GM12878 (cell line): ENCODE data around the gene ASTN1. TPM values are rescaled to one million over a fixed set of nuclear protein-coding genes. Genes with fewer than 3 reads are reported as not detected.

Experiments
- ATAC-seq: fragments of 200-7000 bp; cut with Tn5 transposase; 3 replicates; pipeline ENCODE4 v1.9.1; 2020; ENCODE audit warnings: mild to moderate bottlenecking, moderate library complexity
- BruUV-seq: library from RNA; stranded (reverse); fragments of 400-500 nt; replicated peaks from 2 replicates; lab custom pipeline; 2021; lab: Mats Ljungman, UMichigan
- CTCF ChIA-PET: fragments of 300-600 bp; sonication (Branson Sonifier 250); formaldehyde crosslinking; extraction: SDS; loops from one replicate; lab custom pipeline; 2021; ENCODE audit warnings: inconsistent platforms; lab: Yijun Ruan, JAX
- POLR2A ChIA-PET: fragments of 350-600 bp; formaldehyde crosslinking; extraction: SDS; loops from one replicate; lab custom pipeline; 2021; ENCODE audit warnings: inconsistent platforms; lab: Charles Lee
- RAD21 ChIA-PET: fragments of 300-600 bp; sonication (Branson Sonifier 250); formaldehyde crosslinking; loops from one replicate; lab custom pipeline; 2023; ENCODE audit warnings: antibody characterized with exemption; ENCODE audit not compliant: unreplicated experiment; lab: Charles Lee
- SMC1A ChIA-PET: fragments of 300-600 bp; sonication (Branson Sonifier 250); formaldehyde crosslinking; loops from one replicate; lab custom pipeline; 2023; ENCODE audit not compliant: unreplicated experiment, uncharacterized antibody; lab: Charles Lee
- DNase-seq: peaks from one replicate; pipeline ENCODE4 v3.0.0-alpha.2; 2011; ENCODE audit warnings: low read depth, low spot score
- FAIRE-seq: peaks from 3 replicates; lab custom pipeline; 2011; peaks lifted over from hg19 to GRCh38; lab: Jason Lieb, UNC
- H2AFZ ChIP-seq: 2 replicates; pipeline ENCODE4 v1.6.0; 2011; ENCODE audit warnings: low read depth, low read length, control low read depth; ENCODE audit not compliant: control insufficient read depth
- H3K27ac ChIP-seq: 2 replicates; pipeline ENCODE4 v1.5.1; 2011; ENCODE audit warnings: control low read depth; ENCODE audit not compliant: control insufficient read depth, insufficient read depth
- H3K27me3 ChIP-seq, 2 experiments: replicated peaks in 1 of 2; 2 replicates each; pipeline versions ENCODE4 v1.6.0 to v1.6.1; 2011; ENCODE audit warnings: low read length in 1 of 2; ENCODE audit not compliant: control insufficient read depth in 2 of 2, insufficient read depth in 2 of 2
- H3K36me3 ChIP-seq, 2 experiments: 2 replicates each; pipeline ENCODE4 v1.5.1; 2011; ENCODE audit warnings: low read length in 1 of 2; ENCODE audit not compliant: control insufficient read depth in 2 of 2, insufficient read depth in 2 of 2
- H3K4me1 ChIP-seq: 2 replicates; pipeline ENCODE4 v1.6.1; 2011; ENCODE audit warnings: mild to moderate bottlenecking, low read length, moderate library complexity, mixed read lengths; ENCODE audit not compliant: control insufficient read depth, insufficient read depth
- H3K4me2 ChIP-seq: 2 replicates; pipeline ENCODE4 v1.6.0; 2011; ENCODE audit warnings: control low read depth; ENCODE audit not compliant: control insufficient read depth, insufficient read depth
- H3K4me3 ChIP-seq: fragments of 200-600 bp; sonication (generic); 2 replicates; pipeline ENCODE4 v1.5.1; 2016
- H3K79me2 ChIP-seq: 2 replicates; pipeline ENCODE4 v1.6.0; 2011; ENCODE audit warnings: low read length; ENCODE audit not compliant: control insufficient read depth, insufficient read depth
- H3K9ac ChIP-seq: 2 replicates; pipeline ENCODE4 v1.8.0; 2011; ENCODE audit warnings: low read length, control low read depth, mixed read lengths; ENCODE audit not compliant: control insufficient read depth, insufficient read depth
- H3K9me3 ChIP-seq: replicated peaks from 3 replicates; pipeline ENCODE4 v1.5.1; 2011; ENCODE audit warnings: mild to moderate bottlenecking, low read length; ENCODE audit not compliant: control insufficient read depth, insufficient read depth
- H4K20me1 ChIP-seq: 2 replicates; pipeline ENCODE4 v1.6.0; 2011; ENCODE audit not compliant: control insufficient read depth, insufficient read depth
- ASH2L ChIP-seq: fragments of 300-600, 200-600 bp; sonication (generic); IDR thresholded peaks from 2 replicates; pipeline ENCODE4 v1.6.1; 2017; ENCODE audit warnings: low read depth, mild to moderate bottlenecking, borderline replicate concordance
- EED ChIP-seq: sonication (generic); IDR thresholded peaks from 2 replicates; pipeline ENCODE4 v1.6.1; 2016; ENCODE audit warnings: antibody characterized with exemption, low read depth
- EGR1 ChIP-seq, 2 experiments: IDR thresholded peaks; 1 replicate in 1 of 2; 2 replicates in 1 of 2; pipeline ENCODE4 v1.6.1; 2011 to 2012; ENCODE audit warnings: low read depth in 2 of 2, low read length in 2 of 2, borderline replicate concordance in 1 of 2, mild to moderate bottlenecking in 1 of 2, moderate library complexity in 1 of 2
- ELK1 ChIP-seq: IDR thresholded peaks from 2 replicates; pipeline ENCODE4 v1.6.1; 2012; ENCODE audit warnings: low read depth, low read length, improper control_type of control experiment
- FOS ChIP-seq: IDR thresholded peaks from 3 replicates; pipeline ENCODE4 v1.6.1; 2011; ENCODE audit warnings: borderline replicate concordance; ENCODE audit not compliant: insufficient read length; ENCODE audit errors: extremely low read depth
- FOXM1 ChIP-seq: IDR thresholded peaks from 2 replicates; pipeline ENCODE4 v1.6.1; 2012; ENCODE audit warnings: low read depth, mild to moderate bottlenecking, inconsistent platforms, low read length, moderate library complexity
- POU2F2 ChIP-seq: IDR thresholded peaks from 3 replicates; pipeline ENCODE4 v1.6.1; 2011; ENCODE audit warnings: low read depth, mild to moderate bottlenecking, low read length, borderline replicate concordance
- SIN3A ChIP-seq: IDR thresholded peaks from 2 replicates; pipeline ENCODE4 v1.6.1; 2012; ENCODE audit warnings: low read depth, low read length, improper control_type of control experiment
- SREBF2 ChIP-seq: IDR thresholded peaks from 2 replicates; pipeline ENCODE4 v1.6.1; 2012; ENCODE audit warnings: mild to moderate bottlenecking, low read length
- TBL1XR1 ChIP-seq: IDR thresholded peaks from 2 replicates; pipeline ENCODE4 v1.6.1; 2012; ENCODE audit warnings: low read depth, low read length, improper control_type of control experiment
- ZBED1 ChIP-seq: IDR thresholded peaks from 2 replicates; pipeline ENCODE4 v1.6.1; 2016; ENCODE audit warnings: borderline replicate concordance
- ZNF217 ChIP-seq: fragments of 450-650 bp; IDR thresholded peaks from 2 replicates; pipeline ENCODE4 v1.6.1; 2017; ENCODE audit warnings: antibody characterized with exemption, mild to moderate bottlenecking
- WGBS: methylation state at CpG from one replicate; pipeline ENCODE4 v1.1.6; 2016; ENCODE audit warnings: low lambda C conversion rate; ENCODE audit not compliant: insufficient replicate concordance, insufficient coverage; ENCODE audit errors: missing lambda C conversion rate; 5-methylcytosine and 5-hydroxymethylcytosine counted together
- in situ Hi-C: fragments of 300-500 bp; cut with MboI; formaldehyde crosslinking; loops from 9 replicates; pipeline ENCODE4 v1.14.3; 2018; ENCODE audit warnings: mixed read lengths
- intact Hi-C: fragments of 100-400 bp; cut with micrococcal nuclease; formaldehyde crosslinking; loops from one replicate; pipeline ENCODE4 v1.14.2; 2022; ENCODE audit not compliant: unreplicated experiment
- polyA plus RNA-seq, 11 experiments: library from polyadenylated mRNA; depleted of rRNA in 4 of 11; unstranded in 6 of 11; stranded (reverse) in 5 of 11; fragments of >200 nt; fragmentation: Nextera tagmentation in 4 of 11; fragmentation: Illumina TruSeq in 1 of 11; extraction: Ambion mirVana in 4 of 11; extraction: Trizol in 1 of 11; gene quantifications; 1 replicate in 1 of 11; 2 replicates in 10 of 11; pipeline versions ENCODE4 v1.2.1 to v1.2.3, GENCODE V29; 2011 to 2016; ENCODE audit warnings: inconsistent platforms in 2 of 11, missing spikeins in 2 of 11, low read depth in 1 of 11
- total RNA-seq, 4 experiments: library from RNA; depleted of rRNA in 3 of 4; stranded (reverse); fragments of >200 nt in 3 of 4; fragmentation: Illumina TruSeq in 1 of 4; extraction: Trizol in 1 of 4; gene quantifications; 2 replicates each; pipeline versions ENCODE4 v1.2.1 to v1.2.3, GENCODE V29; 2013 to 2021
- TF ChIP-seq, protein P1 (sequence below): fragments of 150-350 bp; IDR thresholded peaks from 2 replicates; pipeline ENCODE4 v1.6.1; 2014; ENCODE audit warnings: mild to moderate bottlenecking, low read depth, low read length
- TF ChIP-seq, protein P2 (sequence below): IDR thresholded peaks from 2 replicates; pipeline ENCODE4 v1.6.1; 2011; ENCODE audit warnings: mild to moderate bottlenecking, low read depth, low read length, moderate library complexity; ENCODE audit not compliant: insufficient replicate concordance

Gene ASTN1
- total and polyA plus RNA-seq, 10 of the 15 experiments (the other 5 are each of a cell fraction or from before 2014, with no cell fraction given) = 0.04 TPM; not detected in 9

GRCh38 chr1:177045151-177045550 is 119.4 kb downstream of the ASTN1 start (continued):
- TF ChIP-seq ZBED1 (no peak), POU2F2 (no peak)

DNA sequence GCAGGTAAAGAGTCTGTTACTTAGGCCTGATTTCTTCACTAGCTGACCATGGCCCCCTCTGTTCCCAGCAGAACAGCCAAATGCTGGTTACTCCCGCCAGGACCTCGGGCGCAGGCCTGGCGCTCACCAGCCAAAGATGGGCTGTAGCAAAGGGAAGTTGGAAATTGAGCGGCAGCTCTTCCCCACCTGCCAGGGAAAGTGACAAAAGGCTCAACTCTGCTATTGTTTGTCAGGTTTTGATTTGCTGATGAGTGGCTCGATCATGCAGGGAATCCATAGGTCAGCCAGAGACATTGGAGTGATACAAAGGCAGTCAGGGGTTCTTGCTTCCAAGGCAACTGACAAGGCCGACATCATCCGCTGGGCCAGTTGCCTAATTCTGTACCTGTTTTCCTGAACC is 120.1 kb downstream of the ASTN1 start:
- POLR2A ChIA-PET = no interaction called here
- TF ChIP-seq, protein P1, sequence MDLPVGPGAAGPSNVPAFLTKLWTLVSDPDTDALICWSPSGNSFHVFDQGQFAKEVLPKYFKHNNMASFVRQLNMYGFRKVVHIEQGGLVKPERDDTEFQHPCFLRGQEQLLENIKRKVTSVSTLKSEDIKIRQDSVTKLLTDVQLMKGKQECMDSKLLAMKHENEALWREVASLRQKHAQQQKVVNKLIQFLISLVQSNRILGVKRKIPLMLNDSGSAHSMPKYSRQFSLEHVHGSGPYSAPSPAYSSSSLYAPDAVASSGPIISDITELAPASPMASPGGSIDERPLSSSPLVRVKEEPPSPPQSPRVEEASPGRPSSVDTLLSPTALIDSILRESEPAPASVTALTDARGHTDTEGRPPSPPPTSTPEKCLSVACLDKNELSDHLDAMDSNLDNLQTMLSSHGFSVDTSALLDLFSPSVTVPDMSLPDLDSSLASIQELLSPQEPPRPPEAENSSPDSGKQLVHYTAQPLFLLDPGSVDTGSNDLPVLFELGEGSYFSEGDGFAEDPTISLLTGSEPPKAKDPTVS = no peak
- no peak for TF ChIP-seq SREBF2
- Histone ChIP-seq H3K79me2 (no peaks in the 10 kb centered on the region), H4K20me1 (no peaks in the 10 kb centered on the region), H2AFZ (no peak overlapping the region), H3K27me3 (no peaks in the 10 kb centered on the region), H3K9me3 (no peaks in the 10 kb centered on the region), H3K4me2 (no peak overlapping the region), H3K36me3 (no peaks in the 10 kb centered on the region), H3K4me3 (no peak overlapping the region), H3K9ac (no peak overlapping the region), H3K4me1 (no peaks in the 10 kb centered on the region), H3K27ac (no peak overlapping the region)
- SMC1A ChIA-PET = no interaction called here
- no peak for ATAC-seq
- RAD21 ChIA-PET = no interaction called here
- CTCF ChIA-PET = no interaction called here
- in situ Hi-C loops (no loop called here), intact Hi-C loops (no loop called here)
- FAIRE-seq = no peak
- BruUV-seq = no TSS peak
- no peak for DNase-seq
- WGBS = 47% methylated on average over 8 of the region's 8 CpGs

DNA sequence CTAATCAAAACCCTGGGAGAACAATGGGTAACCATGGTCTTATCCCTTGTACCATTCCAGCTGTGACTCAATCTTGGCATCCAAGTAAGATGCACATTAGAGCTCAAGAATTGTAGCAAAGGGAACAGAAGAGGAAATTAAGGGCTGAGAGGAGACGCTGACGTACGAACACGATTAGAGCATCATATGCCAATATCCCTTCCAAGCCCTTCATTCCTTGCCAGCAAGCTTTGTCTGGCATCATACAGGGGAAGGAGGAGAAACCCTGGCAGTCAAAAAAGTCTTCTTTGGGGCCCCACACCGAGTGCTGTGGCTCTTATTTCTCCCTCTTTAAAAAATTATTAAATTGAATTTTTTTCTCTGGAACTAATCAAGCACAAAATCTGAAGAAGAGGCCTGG is 120.9 kb downstream of the ASTN1 start:
- Histone ChIP-seq H3K4me3 (no peak overlapping the region), H3K4me1 (no peaks in the 10 kb centered on the region), H3K9ac (no peak overlapping the region), H4K20me1 (no peaks in the 10 kb centered on the region), H3K4me2 (no peak overlapping the region), H2AFZ (no peak overlapping the region), H3K79me2 (no peaks in the 10 kb centered on the region), H3K9me3 (no peaks in the 10 kb centered on the region), H3K36me3 (no peaks in the 10 kb centered on the region), H3K27me3 (no peaks in the 10 kb centered on the region), H3K27ac (no peak overlapping the region)
- in situ Hi-C loops = no loop called here
- 59% methylated on average over 5 of the region's 5 CpGs for WGBS
- BruUV-seq = no TSS peak
- CTCF ChIA-PET = no interaction called here
- no peak for FAIRE-seq
- RAD21 ChIA-PET = no interaction called here
- no peak for ATAC-seq
- POLR2A ChIA-PET = no interaction called here
- no peak for DNase-seq
- intact Hi-C loops = no loop called here
- SMC1A ChIA-PET = no interaction called here
- TF ChIP-seq, protein P2, sequence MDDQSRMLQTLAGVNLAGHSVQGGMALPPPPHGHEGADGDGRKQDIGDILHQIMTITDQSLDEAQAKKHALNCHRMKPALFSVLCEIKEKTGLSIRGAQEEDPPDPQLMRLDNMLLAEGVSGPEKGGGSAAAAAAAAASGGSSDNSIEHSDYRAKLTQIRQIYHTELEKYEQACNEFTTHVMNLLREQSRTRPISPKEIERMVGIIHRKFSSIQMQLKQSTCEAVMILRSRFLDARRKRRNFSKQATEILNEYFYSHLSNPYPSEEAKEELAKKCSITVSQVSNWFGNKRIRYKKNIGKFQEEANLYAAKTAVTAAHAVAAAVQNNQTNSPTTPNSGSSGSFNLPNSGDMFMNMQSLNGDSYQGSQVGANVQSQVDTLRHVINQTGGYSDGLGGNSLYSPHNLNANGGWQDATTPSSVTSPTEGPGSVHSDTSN = no peak
- TF ChIP-seq ZNF217 = no peak
- TF ChIP-seq FOS = no peak
- TF ChIP-seq ELK1 = no peak
- no peak for TF ChIP-seq EED
- TF ChIP-seq TBL1XR1 = no peak
- TF ChIP-seq SIN3A = no peak
- no peak for TF ChIP-seq FOXM1
- no peak for TF ChIP-seq EGR1 (IDR thresholded peaks at IDR 0.05; ENCODE audit: borderline replicate concordance in 1 of 2, low read depth in 2 of 2, low read length in 2 of 2)
- TF ChIP-seq ASH2L = no peak
